Retinal pigment epithelial cell (primary cell): ENCODE measurements around the gene CDH19.

Experiments used
- DNase-seq: peaks from one replicate; pipeline ENCODE4 v3.0.0-alpha.2; 2010; ENCODE audit warnings: low read depth
- H3K4me3 ChIP-seq: 2 replicates; pipeline ENCODE4 v1.5.1; 2011; ENCODE audit warnings: mild to moderate bottlenecking, low read length, control low read depth, moderate library complexity
- TF ChIP-seq, protein P1 (sequence below): conservative IDR thresholded peaks from 2 replicates; pipeline ENCODE4 v1.5.1; 2011; ENCODE audit warnings: low read depth, low read length, control low read depth, inconsistent platforms

The CDH19 gene

DNA sequence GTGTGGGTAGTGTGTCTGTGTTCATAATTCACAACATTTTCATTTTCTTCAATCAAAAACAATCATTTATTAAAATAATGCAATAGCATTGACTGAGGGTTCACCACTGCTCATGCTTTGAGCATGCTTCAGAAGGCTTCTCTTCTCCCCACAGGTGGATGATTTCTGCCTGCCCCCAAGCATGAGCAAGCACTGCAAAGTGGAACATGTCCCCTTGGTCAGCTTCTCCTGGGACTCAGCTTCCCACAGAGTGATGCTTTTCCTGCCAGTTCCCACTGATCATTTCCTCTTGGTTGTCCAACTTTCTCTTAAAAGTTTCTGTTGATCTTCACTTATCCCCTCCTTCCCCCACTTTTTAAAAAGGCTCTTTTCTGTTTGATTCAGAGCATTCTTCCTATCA is 31.5 kb upstream of the CDH19 start:
- no peak for DNase-seq
- H3K4me3 ChIP-seq = no peak overlapping the region
- TF ChIP-seq, protein P1, sequence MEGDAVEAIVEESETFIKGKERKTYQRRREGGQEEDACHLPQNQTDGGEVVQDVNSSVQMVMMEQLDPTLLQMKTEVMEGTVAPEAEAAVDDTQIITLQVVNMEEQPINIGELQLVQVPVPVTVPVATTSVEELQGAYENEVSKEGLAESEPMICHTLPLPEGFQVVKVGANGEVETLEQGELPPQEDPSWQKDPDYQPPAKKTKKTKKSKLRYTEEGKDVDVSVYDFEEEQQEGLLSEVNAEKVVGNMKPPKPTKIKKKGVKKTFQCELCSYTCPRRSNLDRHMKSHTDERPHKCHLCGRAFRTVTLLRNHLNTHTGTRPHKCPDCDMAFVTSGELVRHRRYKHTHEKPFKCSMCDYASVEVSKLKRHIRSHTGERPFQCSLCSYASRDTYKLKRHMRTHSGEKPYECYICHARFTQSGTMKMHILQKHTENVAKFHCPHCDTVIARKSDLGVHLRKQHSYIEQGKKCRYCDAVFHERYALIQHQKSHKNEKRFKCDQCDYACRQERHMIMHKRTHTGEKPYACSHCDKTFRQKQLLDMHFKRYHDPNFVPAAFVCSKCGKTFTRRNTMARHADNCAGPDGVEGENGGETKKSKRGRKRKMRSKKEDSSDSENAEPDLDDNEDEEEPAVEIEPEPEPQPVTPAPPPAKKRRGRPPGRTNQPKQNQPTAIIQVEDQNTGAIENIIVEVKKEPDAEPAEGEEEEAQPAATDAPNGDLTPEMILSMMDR = no peak

DNA sequence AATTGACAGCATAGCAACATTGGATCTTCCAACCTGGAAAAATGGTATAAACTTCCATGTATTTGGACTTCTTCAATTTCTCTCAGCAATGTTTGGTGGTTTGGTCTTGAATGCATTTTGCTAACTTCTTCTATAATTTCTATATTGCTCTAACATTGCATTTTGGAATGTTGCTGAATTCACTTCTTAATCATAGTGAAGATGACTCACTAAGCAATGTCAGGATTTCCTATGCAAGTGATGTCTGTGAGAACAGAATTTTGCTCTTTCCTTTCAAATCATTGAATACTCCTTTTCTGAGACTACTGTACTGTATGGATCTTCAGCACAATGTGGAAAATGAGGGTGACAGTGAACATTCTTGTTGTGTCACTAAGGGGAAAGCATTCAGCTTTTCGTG is 28.9 kb upstream of the CDH19 start:
- no peak for DNase-seq
- TF ChIP-seq, protein P1 = no peak
- H3K4me3 ChIP-seq = no peak overlapping the region

DNA sequence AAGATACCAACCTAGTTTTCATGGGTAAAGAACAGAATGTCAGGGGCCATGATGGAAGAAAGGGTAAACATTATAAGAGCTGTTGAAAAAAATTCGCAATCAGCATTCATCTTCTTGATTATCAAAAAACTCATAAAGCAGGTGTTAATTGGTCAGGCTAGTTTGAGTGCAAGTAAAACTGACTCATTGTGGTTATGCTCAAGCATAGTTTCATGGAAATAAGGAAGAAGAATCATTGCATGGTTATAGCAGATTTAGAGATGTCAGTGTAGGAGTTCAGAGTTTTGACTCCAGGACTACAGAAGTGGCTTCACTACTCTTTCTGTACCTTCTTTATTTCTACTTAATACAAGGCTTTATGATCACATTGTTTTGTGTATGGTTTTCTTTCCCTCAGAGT is 26.9 kb upstream of the CDH19 start:
- TF ChIP-seq, protein P1 = no peak
- H3K4me3 ChIP-seq = no peak overlapping the region
- no peak for DNase-seq

DNA sequence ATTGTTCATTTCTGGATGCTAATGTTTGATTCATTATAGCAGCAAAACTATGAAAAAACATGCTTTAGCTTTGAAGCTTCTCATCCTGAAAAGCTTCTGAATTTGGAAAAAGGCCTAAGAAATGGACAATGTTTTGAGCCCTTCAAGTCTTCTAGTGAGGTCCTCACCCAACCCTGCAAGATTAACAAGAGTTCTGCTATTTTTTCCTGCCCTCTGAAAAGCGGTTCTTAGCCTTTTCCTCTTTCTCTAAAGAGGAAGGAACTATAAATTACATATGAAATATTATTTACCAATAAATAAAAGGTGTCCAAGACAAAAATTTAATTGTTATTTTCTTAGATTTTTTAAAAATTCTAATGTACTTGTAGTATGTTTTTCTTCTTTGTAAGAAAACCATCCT is 19.9 kb upstream of the CDH19 start:
- no peak overlapping the region for H3K4me3 ChIP-seq
- no peak for DNase-seq
- TF ChIP-seq, protein P1 = no peak

DNA sequence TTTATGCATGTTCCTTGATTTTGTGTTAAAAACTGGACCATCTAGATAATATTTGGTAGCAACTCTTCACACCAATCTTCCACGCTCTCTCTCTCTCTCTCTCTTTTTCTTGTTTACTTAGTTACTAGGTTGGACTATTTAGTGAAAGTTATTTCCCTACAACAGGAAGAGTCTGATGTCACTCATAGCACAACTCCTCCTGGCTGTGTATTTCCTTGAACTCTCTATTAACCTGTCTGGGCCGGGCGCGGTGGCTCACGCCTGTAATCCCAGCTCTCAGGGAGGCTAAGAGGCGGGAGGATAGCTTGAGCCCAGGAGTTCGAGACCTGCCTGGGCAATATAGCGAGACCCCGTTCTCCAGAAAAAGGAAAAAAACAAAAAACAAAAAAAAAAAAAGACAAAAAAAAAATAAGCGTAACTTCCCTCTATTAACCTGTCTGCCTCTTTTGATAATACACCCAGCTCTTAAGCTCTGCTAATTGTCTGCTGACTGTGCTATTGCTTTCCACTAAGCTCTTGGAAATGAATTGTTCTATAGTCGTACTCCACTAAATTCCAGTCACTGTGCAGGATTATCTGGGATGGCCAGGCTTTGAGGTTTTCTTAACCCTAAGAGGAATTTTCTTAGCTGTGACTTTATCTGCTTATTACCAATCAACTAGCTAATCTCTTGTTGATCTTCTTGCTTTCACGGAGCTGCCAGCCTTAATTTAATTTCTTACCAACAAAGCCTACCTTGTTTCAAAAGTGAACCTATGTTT is 18.1 kb upstream of the CDH19 start:
- DNase-seq = peak; percentile 98
- no peak overlapping the region for H3K4me3 ChIP-seq
- TF ChIP-seq, protein P1 = no peak

DNA sequence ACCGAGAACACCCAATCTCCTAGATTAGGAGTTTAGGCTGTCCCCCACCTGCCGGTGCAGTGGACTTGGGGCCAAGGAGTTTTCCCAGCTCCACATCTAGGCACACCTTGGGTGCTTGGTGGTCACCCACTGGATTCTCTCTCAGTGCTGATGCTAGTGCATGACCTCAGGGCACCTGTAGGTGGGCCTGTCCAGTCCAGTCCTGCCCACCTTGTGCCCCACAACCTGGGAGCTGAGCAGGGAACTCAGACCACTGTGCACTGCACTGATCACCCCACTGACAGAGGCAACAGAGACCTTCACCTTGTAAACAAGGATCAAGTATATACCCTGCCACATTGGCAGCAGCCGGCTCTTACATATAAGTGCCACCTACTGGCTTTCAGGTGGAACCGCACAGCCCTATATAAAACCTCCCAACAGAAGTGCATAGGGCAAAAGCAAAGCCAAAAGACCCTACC is 12.7 kb upstream of the CDH19 start:
- H3K4me3 ChIP-seq = no peak overlapping the region
- no peak for DNase-seq
- TF ChIP-seq, protein P1 = peak; percentile 65

DNA sequence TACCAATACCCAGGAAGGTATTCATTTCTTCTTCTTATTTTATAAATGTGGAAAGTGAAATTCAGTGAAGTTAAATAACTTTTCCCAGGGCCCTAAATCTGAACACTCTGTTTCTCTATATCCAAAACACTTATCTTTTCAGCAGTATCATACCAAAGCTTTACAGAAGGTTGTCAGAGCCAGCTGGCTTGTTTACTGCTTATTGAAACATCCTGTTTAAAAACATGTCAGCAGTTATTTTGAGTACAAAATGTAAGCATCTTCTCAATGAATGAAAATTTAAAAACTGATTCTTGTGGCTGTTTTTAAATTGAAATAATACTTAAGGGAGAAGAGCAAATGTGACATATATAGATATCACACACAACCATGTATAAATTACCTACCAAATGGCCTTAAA is 11.3 kb upstream of the CDH19 start:
- no peak for DNase-seq
- H3K4me3 ChIP-seq = no peak overlapping the region
- TF ChIP-seq, protein P1 = no peak
